ENCODE data around the gene FIGNL1.

The FIGNL1 gene

GRCh38 chr7:50455658-50456057, 5.5 kb upstream of the FIGNL1 start:
- TF ChIP-seq CTCF (IDR thresholded peaks at IDR 0.05), result no peak

- TF ChIP-seq CTCF (IDR thresholded peaks at IDR 0.05), result no peak
These were observed 4.8 kb upstream of the FIGNL1 start for GRCh38 chr7:50454968-50455367.

- TF ChIP-seq CTCF (IDR thresholded peaks at IDR 0.05), result no peak
These were observed 461 bp upstream of the FIGNL1 start for GRCh38 chr7:50450590-50451032.

- TF ChIP-seq CTCF (IDR thresholded peaks at IDR 0.05), result no peak
These were observed 659 bp downstream of the FIGNL1 start for GRCh38 chr7:50449501-50449880.

GRCh38 chr7:50448823-50449222, 1.3 kb downstream of the FIGNL1 start:
- TF ChIP-seq CTCF (IDR thresholded peaks at IDR 0.05), result no peak

GRCh38 chr7:50446542-50446960, 3.6 kb downstream of the FIGNL1 start:
- TF ChIP-seq CTCF (IDR thresholded peaks at IDR 0.05), result no peak

GRCh38 chr7:50436133-50436806, 13.9 kb downstream of the FIGNL1 start:
- no peak for TF ChIP-seq CTCF (IDR thresholded peaks at IDR 0.05)
